ENCODE measurements around the gene NUAK1. TPM values are rescaled to one million over a fixed set of nuclear protein-coding genes. Genes with fewer than 3 reads are reported as not detected.

Gene NUAK1
- total and polyA plus RNA-seq, 7 donors = 7.0 to 102 (median 21.8) TPM

DNA sequence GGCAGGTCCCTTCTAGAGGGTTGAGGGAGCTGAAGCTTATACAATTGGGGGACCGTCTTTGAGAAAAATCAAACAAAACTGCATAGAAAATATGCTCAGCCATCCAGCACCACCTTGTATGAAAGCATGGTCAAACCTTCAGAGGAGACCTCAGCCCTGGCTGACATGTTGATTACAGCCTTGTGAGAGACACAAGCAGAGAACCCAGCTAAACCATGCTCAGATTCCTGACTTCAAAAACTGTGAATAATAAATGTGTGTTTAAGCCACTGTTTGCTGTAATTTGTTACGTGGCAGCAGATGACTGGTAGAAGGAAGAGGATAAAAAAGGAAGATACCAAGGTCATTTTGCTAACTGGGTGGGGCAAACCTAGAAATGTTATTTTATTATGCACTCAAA is 115.7 kb downstream of the NUAK1 start:
- Histone ChIP-seq H3K36me3 (ENCODE audit: insufficient read depth in 1 of 2, low read depth in 1 of 2) (no peaks in the 10 kb centered on the region), H3K27me3 (ENCODE audit: insufficient read depth in 3 of 3, low read length in 2 of 3) (no peaks in the 10 kb centered on the region), H3K9me3 (no peaks in the 10 kb centered on the region), H3K27ac (no peak overlapping the region), H3K4me3 (no peak overlapping the region), H3K4me1 (no peaks in the 10 kb centered on the region)
- intact Hi-C loops (cut with DNase I) = no loop called here
- DNase-seq = no peak
- ATAC-seq = no peak
- 91 to 96% (median 92%) methylated on average over 2 of the region's 2 CpGs for WGBS, 3 donors
- TF ChIP-seq, protein P1, sequence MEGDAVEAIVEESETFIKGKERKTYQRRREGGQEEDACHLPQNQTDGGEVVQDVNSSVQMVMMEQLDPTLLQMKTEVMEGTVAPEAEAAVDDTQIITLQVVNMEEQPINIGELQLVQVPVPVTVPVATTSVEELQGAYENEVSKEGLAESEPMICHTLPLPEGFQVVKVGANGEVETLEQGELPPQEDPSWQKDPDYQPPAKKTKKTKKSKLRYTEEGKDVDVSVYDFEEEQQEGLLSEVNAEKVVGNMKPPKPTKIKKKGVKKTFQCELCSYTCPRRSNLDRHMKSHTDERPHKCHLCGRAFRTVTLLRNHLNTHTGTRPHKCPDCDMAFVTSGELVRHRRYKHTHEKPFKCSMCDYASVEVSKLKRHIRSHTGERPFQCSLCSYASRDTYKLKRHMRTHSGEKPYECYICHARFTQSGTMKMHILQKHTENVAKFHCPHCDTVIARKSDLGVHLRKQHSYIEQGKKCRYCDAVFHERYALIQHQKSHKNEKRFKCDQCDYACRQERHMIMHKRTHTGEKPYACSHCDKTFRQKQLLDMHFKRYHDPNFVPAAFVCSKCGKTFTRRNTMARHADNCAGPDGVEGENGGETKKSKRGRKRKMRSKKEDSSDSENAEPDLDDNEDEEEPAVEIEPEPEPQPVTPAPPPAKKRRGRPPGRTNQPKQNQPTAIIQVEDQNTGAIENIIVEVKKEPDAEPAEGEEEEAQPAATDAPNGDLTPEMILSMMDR (IDR thresholded peaks at IDR 0.05) = no peak

DNA sequence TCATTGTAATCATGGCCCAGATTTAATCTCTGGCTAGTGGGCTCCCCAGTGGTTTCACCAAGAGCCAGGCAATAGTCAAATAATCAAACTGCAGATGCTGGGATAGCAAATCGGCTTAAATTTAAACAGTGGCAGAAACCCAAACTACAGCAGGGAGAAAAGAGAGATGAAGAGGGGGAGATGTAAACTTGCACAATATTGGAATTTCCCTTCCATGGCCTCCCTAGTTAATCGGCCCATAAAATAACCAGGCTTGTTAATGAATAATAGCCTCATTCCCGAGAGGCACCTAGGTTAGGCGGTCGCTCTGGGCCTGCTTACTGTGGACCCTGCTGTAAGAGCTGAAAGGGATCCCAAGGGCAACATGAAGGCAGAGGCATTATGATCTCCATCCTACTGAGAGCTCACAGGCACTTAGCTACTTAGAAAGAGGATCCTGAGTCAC is 116.2 kb downstream of the NUAK1 start:
- intact Hi-C loops (cut with DNase I) = no loop called here
- H3K36me3 ChIP-seq (ENCODE audit: insufficient read depth in 1 of 2, low read depth in 1 of 2) = no peaks in the 10 kb centered on the region
- TF ChIP-seq, protein P1 (IDR thresholded peaks at IDR 0.05) = no peak
- H3K9me3 ChIP-seq = no peaks in the 10 kb centered on the region
- no peak overlapping the region for H3K27ac ChIP-seq
- H3K27me3 ChIP-seq (ENCODE audit: insufficient read depth in 3 of 3, low read length in 2 of 3) = no peaks in the 10 kb centered on the region
- H3K4me1 ChIP-seq = no peaks in the 10 kb centered on the region
- no peak for ATAC-seq
- WGBS, 3 donors = 73 to 89% (median 83%) methylated on average over 5 of the region's 5 CpGs
- no peak for DNase-seq
- no peak overlapping the region for H3K4me3 ChIP-seq

DNA sequence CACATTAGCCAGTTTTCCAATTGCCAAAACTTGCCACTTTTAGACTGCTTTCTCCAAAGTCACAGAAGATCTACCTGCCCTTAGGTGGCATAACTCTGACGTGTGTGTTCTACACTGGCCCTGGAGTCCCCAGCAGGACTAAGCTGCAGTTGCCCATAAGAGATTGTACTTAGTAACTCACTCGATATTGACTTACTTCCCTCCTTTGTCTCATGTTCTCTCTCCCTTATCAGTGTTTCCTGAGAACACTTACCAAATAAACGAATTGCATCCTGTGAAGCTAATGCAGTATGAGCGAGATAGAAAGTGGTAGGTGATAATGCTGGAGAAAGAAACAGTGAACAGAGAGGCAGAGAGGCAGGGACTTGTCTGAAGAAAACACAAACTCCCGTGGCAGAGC is 117.2 kb downstream of the NUAK1 start:
- WGBS, 3 donors = 66 to 70% (median 69%) methylated on average over 5 of the region's 5 CpGs
- ATAC-seq (no peak), DNase-seq (no peak)
- Histone ChIP-seq H3K4me3 (no peak overlapping the region), H3K27ac (no peak overlapping the region), H3K36me3 (ENCODE audit: insufficient read depth in 1 of 2, low read depth in 1 of 2) (no peaks in the 10 kb centered on the region), H3K4me1 (no peaks in the 10 kb centered on the region), H3K9me3 (no peaks in the 10 kb centered on the region), H3K27me3 (ENCODE audit: insufficient read depth in 3 of 3, low read length in 2 of 3) (no peaks in the 10 kb centered on the region)
- TF ChIP-seq, protein P1 (IDR thresholded peaks at IDR 0.05) = no peak
- intact Hi-C loops (cut with DNase I) = no loop called here

DNA sequence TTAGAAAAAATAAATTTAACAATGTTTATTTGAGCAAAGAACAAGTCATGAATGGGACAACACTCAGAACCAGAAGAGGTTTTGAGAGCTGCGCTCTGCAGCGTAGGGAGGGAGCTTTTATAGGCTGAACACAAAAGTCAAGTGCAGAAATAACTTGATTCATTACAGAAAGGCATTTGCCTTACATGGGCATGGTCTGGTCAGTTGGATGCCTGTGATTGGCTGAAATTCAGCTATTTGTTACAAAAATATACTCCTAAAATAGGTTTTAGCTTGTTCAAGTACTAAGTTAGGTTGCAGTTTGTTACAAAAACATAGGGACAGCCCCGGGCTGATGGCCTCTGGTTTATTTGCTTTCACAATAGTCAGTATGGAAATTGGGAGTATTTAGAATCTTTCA is 118.0 kb downstream of the NUAK1 start:
- Histone ChIP-seq H3K27ac (no peak overlapping the region), H3K27me3 (ENCODE audit: insufficient read depth in 3 of 3, low read length in 2 of 3) (no peaks in the 10 kb centered on the region), H3K4me1 (no peaks in the 10 kb centered on the region), H3K4me3 (no peak overlapping the region), H3K36me3 (ENCODE audit: insufficient read depth in 1 of 2, low read depth in 1 of 2) (no peaks in the 10 kb centered on the region), H3K9me3 (no peaks in the 10 kb centered on the region)
- 69 to 86% (median 85%) methylated on average over 3 of the region's 3 CpGs for WGBS, 3 donors
- TF ChIP-seq, protein P1 (IDR thresholded peaks at IDR 0.05) = no peak
- intact Hi-C loops (cut with DNase I) = no loop called here
- DNase-seq = no peak
- no peak for ATAC-seq

DNA sequence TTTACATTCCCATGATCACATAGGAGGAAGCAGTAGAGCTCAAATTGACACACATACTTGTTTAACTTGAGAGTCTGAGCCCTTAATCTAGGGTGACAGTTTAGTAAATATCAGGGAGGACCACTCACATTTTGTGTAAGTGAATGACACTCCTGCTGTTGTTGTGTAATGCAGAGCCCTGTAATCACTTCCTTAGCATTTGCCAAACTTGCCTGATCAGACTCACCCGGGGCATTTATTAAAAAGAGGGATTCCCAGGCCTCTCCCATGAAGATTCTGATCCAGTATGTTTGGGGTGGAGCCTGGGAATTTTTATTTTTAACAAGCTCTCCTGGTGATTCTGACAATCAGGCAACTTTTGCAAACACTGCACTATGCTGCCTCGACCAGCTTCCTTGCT is 119.6 kb downstream of the NUAK1 start:
- Histone ChIP-seq H3K4me1 (no peaks in the 10 kb centered on the region), H3K27me3 (ENCODE audit: insufficient read depth in 3 of 3, low read length in 2 of 3) (no peaks in the 10 kb centered on the region), H3K36me3 (ENCODE audit: insufficient read depth in 1 of 2, low read depth in 1 of 2) (no peaks in the 10 kb centered on the region), H3K27ac (no peak overlapping the region), H3K9me3 (no peaks in the 10 kb centered on the region), H3K4me3 (no peak overlapping the region)
- no peak for DNase-seq
- TF ChIP-seq, protein P1 (IDR thresholded peaks at IDR 0.05) = no peak
- intact Hi-C loops (cut with DNase I) = no loop called here
- no peak for ATAC-seq
- 69 to 77% (median 74%) methylated on average over 2 of the region's 2 CpGs for WGBS, 3 donors
